Activated gamma-delta T cell treated with Interleukin-2 at 50 U/mL for 16 hours (primary cell): ENCODE measurements around the gene OBSCN.
A peak's percentile ranks its signal among the peaks of the same experiment; 100 is the strongest.

Source experiments
- DNase-seq: peaks from one replicate; pipeline ENCODE4 v3.0.0-alpha.2; 2020

The OBSCN gene

DNA sequence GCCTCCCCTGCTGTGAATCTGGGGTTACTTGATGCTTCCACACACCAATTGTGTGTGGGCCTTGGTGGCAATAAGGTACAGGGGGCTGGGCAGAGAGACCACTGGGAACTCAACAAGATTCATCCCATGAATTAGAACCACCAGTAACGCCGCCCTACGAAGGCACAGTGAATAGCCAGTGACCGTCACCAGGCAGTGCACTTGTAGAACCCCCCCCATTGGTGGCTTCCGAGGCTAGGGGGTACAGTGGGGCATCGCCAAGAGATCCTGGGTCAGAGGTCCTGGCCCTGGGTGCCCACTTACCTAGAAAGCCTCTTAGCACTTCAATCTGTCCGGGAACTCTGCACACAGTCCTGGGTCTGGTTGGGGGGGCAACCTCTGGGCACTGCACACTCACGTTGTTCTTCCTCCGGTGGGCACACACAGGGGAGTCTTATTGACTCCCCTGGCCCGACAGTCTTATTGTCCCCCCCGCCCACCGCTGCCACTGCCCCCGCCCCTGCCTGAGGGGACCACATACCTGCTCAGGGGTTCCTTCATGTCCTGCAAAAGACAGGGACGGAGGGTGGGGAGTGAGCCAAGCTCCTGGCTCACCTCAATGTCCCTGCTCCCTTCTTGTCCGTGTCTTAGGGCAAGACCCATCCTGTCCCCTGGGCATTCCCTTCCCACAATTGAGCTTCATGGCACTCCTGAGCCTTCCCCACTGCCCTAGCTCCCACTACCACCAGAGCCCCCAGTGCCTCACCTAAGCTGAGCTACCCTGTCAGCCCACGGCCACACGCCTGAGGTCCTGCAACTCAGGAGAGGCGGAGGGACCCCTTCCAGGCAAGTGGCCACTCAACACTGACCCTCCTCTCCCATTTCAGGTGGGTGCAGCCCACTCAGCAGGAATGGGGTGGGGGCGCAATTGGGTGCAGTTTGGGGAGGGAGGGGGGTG lies 201.3 kb downstream of the OBSCN start:
- no peak for DNase-seq

DNA sequence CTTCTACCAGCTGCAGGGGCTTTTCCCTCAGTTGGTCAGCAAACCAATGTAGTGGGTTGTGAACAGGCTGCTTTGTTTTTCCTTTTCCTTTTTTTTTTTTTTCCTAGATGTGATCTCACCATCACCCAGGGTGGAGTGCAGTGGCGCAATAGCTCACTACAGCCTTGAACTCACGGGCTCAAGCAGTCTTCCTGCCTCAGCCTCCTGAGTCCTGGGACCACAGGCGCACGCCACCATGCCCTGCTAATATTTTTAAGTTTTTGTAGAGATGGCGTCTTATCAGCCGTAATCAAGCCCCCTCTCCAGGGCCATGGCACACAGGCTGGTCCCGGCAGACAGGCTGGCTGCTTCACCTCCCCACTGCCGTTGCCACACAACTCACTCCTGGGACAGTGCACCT lies 202.2 kb downstream of the OBSCN start:
- no peak for DNase-seq

DNA sequence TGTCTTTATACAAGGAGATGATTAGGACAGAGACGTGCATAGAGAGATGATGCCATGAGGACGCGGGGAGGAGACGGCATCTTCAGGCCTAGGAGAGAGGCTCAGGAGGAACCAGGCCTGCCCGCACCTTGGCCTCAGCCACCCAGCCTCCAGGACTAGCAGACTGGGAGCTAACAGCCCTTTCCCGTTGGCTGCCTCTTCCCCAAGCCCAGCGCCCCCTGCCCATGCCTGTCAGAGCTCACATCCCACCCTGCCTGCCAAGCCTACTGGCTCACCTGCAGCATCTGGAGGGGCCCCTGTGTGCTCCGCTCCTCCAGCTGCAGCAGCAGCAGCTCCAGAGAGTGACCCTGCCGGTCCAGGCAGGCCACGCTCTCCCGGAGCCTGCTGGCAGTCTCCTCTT lies 202.8 kb downstream of the OBSCN start:
- no peak for DNase-seq

DNA sequence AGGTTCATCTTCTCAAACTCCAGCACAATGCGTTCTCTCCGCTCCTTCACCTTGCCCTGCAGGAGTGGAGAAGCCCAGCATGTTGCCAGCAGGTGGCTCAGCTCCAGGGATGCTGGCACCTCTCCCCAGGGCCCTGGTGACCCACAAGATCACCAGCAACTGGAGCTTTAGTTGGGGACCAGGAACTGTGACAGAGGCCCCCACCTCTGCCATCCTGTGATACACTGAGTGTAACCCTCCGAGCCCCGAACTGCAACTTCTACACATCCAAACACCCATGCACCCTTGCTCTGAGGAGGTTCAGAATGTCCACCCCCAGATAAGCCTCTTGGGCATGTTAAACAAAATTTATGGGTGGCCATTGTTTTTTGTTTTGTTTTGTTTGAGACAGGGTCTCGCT lies 203.3 kb downstream of the OBSCN start:
- DNase-seq = no peak

DNA sequence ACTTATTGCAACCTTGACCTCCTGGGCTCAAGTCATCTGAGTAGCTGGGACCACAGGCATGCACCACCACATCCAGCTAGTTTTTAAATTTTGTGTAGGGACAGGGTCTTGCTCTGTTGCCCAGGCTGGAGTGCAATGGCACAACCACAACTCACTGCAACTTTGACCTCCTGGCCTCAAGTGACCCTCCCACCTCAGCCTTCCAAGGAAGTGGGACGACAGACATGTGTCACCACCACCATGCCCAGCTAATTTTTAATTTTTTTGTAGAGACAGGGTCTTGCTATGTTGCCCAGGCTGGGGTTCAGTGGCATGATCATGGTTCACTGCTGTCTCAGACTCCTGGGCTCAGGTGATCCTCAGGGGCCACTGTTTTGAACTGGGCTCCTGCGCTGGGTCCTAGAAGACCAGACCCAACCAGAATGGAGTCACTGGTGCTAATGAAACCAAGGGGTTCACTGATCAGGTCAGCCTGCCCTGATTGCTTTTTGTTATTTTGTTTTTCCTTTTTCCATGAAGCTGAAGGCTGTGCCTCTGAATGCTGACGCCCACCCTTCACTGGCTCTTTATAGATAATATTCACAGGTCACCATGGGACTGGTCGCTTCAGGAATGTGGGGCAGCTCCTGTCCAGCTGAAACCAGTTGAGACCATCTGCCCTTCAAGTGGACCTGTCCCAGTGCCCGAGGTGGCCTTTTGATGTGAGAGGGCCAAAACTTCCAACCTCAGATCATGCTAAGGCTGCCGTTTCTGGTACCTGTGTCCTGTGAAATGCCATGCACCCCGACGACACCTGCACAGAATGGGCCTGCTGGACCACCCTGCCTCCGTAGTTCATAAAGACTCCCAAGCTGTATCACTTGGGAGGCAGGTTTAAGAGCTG lies 203.9 kb downstream of the OBSCN start:
- DNase-seq = no peak

DNA sequence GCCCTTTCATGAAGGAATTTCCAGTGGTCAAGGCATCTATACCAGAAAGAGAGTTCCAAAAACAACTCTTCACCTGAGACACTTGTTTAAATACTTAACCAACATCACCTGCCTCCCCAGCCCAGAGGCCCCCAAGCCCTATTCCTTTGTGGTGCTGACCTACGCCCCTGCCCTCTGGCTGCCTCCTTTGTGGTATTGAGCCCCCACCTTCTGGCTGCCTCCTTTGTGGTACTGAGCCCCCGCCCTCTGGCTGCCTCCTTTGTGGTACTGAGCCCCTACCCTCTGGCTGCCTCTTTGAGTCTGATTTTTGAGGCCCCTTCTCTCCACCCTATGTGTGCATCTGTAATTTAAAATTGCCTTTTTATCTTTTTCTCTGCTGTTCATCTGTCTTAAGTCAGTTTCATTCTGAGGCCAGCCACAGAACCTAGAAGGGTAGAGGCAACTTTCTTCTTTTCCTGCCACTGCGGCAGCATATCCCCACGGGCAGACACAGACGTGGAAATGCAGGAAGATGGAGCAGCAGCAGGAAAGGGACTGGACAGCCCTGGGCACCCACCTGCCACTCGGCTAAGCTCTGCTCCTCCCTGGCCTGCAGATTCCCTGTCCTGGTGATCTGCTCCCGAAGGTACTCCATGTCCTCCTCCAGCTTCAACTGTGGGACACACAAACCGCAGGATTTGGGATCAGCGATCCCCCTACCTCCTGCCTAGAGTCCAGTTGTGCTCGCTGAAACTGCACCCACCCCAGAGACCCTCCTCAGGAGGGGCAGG lies 205.6 kb downstream of the OBSCN start:
- no peak for DNase-seq

DNA sequence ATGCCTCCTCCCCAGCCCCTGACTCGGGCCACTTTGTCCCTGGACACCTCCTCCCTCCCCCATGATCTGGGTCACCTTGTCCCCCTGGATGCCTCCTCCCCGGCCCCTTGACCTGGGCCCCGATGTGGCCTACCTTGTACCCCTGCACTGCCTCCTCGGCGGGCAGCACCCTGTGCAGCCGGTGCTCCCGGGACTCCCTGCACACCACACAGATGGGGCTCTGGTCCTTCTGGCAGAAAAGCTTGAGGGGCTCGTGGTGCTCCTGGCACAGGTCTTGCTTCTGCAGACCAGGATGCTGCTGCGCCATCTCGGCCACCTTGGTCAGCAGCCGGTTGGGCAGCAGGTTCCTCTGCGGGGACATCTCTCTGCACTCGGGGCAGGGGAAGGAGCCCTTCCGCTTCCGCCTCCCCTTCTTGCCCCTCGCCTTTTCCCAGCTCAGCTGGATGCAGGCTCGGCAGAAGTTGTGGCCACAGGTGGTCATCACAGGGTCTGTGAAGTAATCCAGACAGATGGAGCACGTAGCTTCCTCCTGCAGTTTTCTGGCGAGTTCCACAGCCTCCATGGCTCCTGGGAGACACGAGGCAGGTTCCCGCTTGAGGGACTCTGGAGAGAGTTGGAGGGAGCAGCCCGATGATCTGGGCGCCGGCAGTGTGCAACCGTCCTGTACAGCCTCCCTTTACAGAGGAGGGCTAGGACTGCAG lies 206.8 kb downstream of the OBSCN start:
- no peak for DNase-seq

DNA sequence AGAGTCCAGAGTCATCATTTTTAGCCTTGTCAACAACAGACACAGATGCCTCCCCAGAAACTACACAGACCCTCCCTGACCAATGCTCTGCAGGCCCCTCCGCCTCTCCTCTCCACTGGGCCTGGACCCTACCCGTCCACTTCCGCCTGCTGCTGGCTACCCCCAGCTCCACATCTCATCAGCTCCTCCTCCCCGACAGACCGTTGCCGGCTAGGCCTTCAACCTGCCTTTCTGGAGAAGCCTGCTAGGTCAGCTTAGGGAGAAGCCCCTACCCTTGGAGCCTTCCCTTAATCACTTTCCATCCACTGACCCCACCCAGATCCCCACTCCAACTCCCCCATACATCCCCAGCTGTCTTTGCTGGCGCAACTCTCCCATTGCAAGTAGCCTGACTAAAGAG lies 207.4 kb downstream of the OBSCN start:
- DNase-seq = no peak

DNA sequence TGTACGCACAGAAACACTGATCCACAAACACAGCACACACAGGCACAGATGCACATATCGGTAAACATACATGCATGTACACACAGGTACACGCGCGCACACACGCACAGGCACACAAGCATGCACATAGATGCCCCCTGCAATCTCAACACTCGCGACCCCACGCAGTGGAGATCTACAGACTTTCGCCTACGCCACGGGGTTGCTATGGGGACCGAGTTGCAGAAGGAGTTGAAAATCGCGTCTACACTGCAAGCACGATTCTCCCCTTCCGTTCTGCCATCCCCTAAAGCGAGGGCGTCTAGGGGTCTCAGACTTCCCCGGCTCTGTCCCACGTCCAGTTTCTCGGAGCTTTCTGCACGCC lies 208.0 kb downstream of the OBSCN start:
- DNase-seq = no peak

DNA sequence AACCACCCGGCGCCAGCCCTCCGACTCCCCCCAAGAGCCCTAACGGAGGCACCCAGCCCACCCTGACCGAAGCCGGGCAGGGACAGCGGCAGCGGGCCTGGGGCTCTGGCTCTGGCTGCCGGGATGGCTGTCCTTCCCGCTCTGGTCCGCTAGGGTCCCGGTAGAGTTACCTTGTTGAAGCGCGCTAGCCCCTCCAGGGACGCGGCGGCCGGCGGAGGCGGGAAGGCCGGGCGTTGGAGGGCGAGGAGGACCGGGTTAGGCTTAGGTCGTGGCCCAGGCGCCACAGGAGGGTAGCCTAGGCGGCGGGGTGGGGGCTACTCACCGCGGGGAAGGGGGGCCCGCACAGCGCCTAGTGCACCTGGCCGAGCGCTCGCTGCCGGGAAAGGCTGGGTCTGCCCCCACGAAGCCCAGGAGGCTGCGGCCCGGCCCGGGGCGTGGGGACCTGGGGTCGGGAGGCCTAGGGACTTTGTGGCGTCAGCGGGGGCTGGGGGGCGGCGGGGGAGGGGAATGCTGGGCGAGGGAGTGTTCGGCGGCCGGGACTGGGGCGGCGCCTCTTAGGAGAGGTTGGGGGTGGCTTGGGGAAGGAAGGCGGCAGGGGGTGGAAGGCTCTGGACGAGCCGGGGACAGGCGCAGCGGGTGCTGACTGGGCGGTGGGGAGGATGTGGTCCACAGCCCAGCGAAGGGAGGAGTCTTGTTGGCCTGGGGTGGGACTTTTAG lies 208.5 kb downstream of the OBSCN start, which contains the start of gene TRIM17:
Gene TRIM17, minus strand, starts transcription at position 645 of the 717 bp plus-strand sequence. CDS start 1,789 bp downstream, outside the sequence.
- DNase-seq = peak; percentile 44

DNA sequence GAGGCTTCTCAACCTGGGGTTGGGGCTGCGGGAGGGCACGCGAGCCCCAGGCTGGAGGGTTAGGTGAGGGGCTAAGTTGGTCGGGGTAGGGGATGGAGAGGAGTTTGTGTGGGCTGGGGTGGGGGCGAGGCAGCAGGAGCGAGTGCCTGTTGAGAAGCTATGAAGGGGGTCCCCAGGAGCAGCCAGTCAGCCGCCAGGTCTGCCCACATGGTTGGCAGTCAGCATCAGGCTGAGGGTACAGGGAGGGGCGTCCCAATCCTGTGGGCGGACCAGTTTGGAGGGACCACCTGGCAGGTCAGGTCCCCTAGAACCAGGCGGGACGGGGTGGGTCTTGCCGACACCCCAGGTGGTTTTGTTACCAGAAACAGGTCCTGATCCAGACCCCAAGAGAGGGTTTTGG lies 209.2 kb downstream of the OBSCN start:
- no peak for DNase-seq

DNA sequence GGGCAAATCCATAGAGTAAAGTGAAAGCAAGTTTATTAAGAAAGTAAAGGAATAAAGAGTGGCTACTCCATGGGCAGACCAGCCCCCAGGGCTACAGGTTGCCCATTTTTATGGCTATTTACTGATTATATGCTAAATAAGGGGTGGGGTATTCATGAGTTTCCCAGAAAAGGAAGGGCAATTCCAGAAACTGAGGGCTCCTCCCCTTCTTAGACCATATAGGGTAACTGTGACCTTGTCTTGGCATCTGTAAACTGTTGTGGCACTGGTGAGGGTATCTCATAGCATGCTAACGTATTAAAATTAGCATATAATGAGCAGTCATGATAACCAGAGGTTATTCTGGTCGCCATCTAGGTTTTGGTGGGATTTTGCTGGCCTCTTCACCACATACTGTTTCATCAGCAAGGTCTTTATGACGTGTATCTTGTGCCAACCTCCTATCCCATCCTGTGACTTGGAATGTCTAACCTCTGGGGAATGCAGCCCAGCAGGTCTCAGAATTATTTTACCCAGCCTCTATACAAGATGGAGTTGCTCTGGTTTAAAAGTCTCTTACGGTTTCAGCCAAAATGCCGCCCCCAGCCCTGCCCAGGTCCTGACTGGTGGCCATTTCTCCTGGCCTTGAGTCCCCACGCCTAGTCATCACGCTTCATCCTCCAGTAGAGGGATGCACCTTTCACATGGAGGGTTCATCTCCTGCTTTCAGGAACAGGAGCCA lies 209.8 kb downstream of the OBSCN start:
- DNase-seq = no peak

DNA sequence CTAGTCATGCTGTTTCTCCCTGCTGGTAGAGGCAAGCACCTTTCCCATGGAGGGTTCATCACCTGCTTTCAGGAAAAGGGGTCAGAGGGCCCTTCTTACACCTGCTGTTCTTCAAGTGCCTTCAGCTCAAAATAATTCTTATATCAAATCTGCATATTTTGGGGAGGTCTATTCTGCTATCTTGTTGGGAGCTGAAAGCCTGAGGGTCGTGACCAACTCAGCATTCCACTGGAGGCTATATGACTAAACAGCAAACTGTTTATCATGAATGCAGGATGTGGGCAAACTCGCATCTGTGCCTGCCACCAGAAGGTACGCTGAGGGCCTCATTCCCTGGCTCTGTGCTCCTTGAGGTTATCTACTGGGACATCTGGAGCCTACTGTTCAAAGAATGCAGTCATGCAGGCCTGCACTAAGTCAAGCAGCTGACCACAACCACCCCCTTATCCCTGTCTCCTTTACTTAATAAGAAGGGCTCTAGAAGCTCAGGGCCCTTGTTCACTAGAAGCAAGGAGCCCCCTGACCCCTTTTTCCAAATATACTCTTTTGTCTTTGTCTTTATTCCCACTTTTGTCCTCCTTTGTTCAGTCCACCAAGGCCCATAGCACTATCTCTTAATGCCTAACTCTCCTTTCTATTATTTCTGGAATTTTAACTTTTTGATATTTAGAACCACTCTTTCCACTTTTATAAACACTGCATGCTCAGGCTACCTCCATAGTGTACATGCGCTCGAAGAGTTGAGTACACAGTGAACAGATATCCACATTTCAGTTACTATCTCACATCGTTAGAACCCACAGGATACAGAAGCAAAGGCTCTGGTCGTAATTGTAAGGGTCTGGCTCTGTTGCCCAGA lies 213.4 kb downstream of the OBSCN start:
- no peak for DNase-seq

DNA sequence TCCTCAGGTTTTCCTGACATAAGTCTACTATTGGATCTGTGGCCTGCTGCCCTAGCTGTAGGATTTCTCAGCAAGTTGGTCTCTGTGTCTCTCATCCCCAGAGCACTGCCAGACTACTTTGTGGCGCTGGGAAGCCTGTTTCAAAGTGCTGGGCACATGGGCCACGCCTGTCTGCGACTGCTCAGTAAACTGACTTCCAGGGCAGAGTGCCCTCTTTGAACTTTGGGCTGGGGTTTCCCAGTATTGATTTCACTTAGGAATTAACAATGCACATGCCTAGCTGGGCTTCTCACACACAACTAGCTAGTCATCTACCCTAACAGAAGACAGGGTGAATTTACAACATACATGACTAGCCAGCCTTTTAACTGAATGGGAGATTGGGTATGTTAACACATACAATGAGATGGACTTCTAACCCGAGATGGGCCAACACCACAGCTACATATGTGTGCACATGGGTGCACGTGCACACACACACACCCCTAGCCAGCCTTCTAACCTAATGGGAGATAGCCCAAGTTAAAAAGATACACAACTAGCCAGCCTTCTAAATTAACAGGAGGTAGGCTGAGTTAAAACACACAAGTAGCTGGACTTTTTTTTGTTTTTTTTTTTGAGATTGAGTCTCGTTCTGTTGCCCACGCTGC lies 215.7 kb downstream of the OBSCN start:
- DNase-seq = no peak

DNA sequence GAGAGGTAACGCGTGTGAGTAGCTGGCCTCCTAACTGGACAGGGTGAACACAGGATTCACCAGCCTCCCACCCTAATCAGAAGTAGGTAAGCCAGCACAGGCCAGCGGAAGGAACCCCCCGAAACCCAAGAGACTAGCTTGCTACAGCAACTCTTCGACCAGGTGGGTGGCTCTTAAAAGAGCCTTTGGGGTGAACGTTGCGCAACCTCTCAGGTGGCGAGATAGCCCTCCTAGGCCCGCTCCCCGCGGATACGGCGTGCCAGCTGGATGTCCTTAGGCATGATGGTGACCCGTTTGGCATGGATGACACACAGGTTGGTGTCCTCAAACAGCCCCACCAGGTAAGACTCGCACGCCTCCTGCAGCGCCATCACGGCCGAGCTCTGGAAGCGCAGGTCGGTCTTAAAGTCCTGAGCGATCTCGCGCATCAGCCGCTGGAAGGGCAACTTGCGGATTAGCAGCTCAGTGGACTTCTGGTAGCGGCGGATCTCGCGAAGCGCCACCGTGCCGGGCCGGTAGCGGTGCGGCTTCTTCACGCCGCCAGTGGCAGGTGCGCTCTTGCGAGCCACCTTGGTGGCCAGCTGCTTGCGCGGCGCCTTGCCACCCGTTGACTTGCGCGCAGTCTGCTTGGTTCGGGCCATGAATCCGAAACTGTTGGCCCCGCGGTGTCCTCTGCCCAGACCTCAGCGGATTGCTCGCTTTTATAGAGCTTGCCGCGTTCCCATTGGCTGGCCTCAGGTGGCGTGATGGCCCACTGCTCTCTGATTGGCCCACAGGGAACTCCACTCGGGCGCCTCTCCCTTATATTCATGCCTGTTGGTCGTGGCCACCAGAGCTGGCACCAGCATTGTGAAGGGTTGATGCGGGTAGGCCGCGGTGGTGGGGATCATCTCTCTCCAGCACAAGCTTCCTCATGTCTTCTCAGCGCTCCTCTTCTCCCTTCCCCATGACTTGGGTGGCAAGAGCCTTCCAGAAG lies 217.1 kb downstream of the OBSCN start:
- DNase-seq = no peak

DNA sequence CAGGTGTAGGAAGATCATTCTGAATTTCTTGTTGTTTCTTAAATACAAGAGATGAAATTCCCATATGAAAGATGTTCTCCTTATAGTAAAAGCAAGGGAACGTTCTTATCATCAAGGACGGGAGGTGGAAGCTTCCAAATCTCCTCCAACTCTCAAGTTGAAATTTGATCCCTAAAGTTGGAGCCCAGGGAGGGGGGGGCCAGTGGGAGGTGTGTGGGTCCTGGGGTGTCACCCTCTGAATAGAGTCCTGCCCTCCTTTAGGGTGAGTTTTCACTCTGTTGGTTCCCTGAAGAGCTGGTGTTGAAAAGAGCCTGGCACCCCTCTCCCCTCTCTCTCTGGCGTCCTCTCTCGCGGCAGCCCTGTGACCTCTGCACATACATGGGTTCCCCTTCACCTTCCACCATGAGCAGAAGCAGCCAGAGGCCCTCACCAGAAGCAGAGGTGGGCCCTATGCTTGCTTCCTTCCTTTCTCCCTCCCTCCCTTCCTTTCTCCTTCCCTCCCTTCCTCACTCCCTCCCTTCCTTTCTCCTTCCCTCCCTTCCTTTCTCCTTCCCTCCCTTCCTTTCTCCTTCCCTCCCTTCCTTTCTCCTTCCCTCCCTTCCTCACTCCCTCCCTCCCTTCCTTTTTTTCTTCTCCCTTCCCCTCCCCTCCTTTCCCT lies 218.8 kb downstream of the OBSCN start:
- DNase-seq = no peak

DNA sequence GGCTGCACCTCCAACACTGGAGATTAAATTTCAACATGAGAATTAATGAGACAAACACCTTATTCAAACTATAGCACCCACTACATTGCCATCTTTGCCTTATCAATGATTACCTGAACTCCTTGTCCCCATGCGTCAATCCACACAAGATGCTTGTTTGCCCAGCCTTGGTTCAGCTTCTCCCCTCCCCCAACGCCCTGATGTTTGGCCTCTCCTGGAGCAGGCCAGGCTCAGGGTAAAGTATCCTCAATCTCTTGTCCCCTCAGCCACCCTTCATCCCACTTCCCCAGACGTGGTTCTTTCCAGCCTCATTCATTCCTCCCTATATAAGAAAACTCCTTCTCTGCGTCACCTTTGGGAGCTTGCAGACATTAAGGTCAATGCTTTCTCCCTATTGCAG lies 220.6 kb downstream of the OBSCN start:
- no peak for DNase-seq
